ENCODE measurements around the gene PUS1. TPM values are rescaled to one million over a fixed set of nuclear protein-coding genes. Genes with fewer than 3 reads are reported as not detected.

PUS1 gene
- total RNA-seq, 1 donor from 2014 or later: 71.2 TPM

DNA sequence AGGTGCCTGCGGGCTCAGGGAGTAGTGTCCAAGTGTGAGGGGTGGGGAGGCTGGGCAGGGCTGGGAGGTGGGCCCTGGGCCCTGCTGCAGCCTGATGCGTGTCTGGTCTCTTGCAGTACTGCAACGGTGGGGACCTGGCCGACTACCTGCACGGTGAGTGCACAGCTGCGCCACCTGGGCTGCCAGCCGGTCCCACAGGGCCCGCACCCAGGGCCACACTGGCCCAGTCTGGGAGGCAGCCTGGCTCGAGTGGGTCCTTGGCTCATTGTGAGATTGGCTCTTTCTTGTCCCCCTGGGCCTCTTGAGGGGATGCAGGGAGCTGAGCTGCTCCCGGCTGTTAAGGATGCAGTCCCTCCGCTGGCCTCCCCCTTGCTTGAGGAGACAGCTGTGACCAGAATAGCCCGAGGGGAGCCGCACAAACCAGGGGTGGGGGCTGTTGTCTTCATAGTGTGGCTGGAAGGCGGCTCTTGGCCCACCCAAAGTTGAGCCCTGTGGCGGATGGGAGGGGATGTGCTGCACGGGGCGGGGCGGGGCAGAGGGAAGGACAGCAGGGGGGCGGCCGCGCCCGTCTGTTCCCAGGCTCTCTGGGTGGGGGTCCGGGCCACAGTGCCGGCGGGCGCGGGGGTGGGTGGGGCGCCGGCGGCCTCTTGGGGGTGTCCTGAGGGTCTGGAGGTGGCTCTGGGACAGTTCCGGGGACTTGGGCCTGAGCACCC is 21.5 kb upstream of the PUS1 start:
- H3K4me3 Mint-ChIP-seq (ENCODE audit: low read depth): no peak overlapping the region
- intact Hi-C loops (cut with micrococcal nuclease): no loop called here
- H3K9me3 Mint-ChIP-seq: no peaks in the 10 kb centered on the region
- no peaks in the 10 kb centered on the region for H3K4me1 Mint-ChIP-seq (ENCODE audit: low read depth)
- DNase-seq (ENCODE audit: low spot score): no peak
- no peak overlapping the region for H3K27ac Mint-ChIP-seq
- no peaks in the 10 kb centered on the region for H3K27me3 Mint-ChIP-seq (ENCODE audit: low read depth)
- H3K36me3 Mint-ChIP-seq (ENCODE audit: low read depth): peaks cover 3% of the 10 kb centered on the region

DNA sequence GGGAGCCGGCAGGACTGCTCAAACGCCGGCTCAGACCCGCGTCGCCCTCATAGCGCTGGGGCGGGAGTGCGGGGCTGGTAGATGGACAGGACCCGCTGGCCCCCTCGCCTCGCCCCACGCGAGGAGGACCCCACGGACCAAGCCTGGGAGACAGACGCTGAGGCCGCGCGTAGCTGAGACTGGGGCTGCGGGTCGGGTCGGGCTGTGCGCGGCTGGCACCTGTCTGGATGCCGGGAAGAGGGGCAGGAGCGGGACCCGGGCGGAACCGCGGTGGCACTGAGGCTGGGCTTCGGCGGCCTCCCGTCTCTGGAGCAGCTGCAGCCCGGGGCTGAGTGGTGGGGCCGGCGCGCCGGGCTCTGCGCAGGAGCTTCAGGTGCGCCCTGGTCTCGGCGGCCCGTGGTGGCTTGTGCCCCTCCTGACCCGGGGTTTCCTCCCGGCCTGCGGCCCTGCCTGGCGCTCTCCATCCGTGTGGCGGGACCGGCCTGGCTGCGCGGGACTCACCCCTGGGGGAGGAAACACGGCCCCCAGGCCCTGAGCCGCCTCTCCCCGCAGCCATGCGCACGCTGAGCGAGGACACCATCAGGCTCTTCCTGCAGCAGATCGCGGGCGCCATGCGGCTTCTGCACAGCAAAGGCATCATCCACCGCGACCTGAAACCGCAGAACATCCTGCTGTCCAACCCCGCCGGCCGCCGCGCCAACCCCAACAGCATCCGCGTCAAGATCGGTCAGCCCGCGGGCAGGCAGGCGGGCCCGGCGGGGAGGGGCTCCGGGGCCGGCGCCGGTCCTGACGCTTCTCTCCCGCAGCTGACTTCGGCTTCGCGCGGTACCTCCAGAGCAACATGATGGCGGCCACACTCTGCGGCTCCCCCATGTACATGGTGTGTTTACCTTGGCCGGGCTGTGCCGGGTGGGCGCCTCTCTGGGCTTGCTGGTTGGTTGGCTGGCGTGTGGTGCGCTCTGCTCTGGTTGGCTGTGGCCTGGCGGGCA is 20.7 kb upstream of the PUS1 start:
- intact Hi-C loops (cut with micrococcal nuclease): no loop called here
- Mint-ChIP-seq H3K27ac (no peak overlapping the region), H3K27me3 (ENCODE audit: low read depth) (no peaks in the 10 kb centered on the region)

DNA sequence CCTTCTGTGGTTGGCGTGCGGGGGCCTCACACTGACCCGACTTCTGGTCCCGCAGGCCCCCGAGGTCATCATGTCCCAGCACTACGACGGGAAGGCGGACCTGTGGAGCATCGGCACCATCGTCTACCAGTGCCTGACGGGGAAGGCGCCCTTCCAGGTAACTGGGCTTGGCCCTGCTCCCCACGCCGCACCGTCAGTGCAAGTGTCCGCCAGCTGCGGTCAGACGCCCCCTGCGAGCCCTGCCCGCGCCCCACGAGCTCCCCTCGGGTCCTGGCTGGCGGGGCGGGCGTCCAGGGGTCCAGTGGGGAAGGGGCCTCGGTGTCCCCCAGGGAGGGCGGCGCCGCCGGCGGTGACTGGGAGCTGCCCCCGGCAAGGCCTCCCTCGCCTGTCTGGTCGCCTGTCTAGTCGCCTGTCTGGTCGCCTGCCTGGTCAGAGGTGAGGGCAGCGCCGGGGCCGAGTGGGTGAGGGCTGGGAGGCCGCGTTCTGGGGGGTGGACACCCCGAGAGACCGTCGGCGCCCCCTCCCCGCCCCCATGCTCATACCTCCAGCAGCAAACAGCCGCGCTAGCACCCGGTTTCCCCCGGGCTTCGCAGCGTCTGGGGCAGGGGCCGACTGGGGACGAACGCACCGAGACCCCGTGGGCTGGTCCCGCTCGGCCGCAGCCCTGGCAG is 19.9 kb upstream of the PUS1 start:
- H3K4me3 Mint-ChIP-seq (ENCODE audit: low read depth): no peak overlapping the region
- no peaks in the 10 kb centered on the region for H3K27me3 Mint-ChIP-seq (ENCODE audit: low read depth)
- intact Hi-C loops (cut with micrococcal nuclease): no loop called here

More for the DNA sequence above, 20.7 kb upstream of the PUS1 start:
- Mint-ChIP-seq H3K9me3 (no peaks in the 10 kb centered on the region), H3K4me3 (ENCODE audit: low read depth) (no peak overlapping the region), H3K36me3 (ENCODE audit: low read depth) (peaks cover 3% of the 10 kb centered on the region), H3K4me1 (ENCODE audit: low read depth) (no peaks in the 10 kb centered on the region)
- DNase-seq (ENCODE audit: low spot score): no peak

DNA sequence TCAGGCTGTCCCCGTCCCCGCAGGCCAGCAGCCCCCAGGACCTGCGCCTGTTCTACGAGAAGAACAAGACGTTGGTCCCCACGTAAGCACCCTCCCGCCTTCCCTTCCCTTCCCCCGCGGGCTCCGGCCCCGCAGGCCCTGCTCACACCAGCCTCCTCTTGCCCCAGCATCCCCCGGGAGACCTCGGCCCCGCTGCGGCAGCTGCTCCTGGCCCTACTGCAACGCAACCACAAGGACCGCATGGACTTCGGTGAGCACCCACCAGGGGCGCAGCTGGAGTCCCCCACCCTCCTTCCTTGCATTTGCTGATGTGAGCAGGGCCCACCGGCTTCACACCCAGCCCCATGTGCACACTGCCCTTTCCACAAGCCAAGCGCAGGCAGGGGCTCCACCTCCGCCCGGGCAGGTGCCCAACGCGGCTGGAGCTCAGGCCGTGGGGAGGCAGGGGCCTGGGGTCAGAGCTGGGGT is 19.3 kb upstream of the PUS1 start:
- no peaks in the 10 kb centered on the region for H3K27me3 Mint-ChIP-seq (ENCODE audit: low read depth)
- H3K27ac Mint-ChIP-seq: no peak overlapping the region
- no peaks in the 10 kb centered on the region for H3K4me1 Mint-ChIP-seq (ENCODE audit: low read depth)
- DNase-seq (ENCODE audit: low spot score): no peak
- intact Hi-C loops (cut with micrococcal nuclease): no loop called here
- no peak overlapping the region for H3K4me3 Mint-ChIP-seq (ENCODE audit: low read depth)
- H3K9me3 Mint-ChIP-seq: no peaks in the 10 kb centered on the region
- H3K36me3 Mint-ChIP-seq (ENCODE audit: low read depth): peaks cover 3% of the 10 kb centered on the region

More for the DNA sequence above, 19.9 kb upstream of the PUS1 start:
- DNase-seq (ENCODE audit: low spot score): no peak
- Mint-ChIP-seq H3K36me3 (ENCODE audit: low read depth) (peaks cover 3% of the 10 kb centered on the region), H3K4me1 (ENCODE audit: low read depth) (no peaks in the 10 kb centered on the region), H3K27ac (no peak overlapping the region), H3K9me3 (no peaks in the 10 kb centered on the region)

DNA sequence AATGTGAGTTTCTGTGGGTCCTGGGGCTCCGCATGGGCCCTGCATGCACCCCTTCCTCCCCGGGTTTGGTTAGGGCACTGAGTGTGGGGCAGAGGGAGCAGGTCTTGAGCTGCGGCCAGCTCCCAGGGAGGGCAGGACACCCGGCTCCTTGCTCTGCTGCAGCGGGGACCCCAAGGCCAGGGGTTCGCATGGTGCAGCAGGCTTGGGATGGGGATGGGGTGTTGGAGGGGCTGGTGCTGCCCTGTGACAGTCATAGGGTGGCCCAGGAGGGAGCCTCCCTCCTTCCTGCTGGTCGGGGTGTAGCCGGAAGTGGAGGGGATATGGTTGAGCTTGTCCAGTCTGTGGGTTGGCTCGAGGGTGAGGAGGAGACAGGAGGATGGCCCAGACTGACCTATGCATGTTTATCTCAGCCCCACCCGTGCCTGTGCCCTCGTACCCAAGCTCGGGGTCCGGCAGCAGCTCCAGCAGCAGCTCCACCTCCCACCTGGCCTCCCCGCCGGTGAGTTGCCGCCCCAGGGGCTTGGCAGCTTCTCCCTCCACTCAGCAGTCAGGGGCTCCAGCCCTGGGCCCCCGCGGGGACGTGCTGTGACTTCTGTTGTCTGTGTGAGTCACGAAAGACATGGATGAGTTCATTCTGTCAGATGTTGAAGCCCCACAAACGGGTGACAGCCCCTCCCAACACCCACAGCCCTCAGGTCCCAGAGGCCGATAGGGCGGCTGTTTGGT is 18.6 kb upstream of the PUS1 start:
- intact Hi-C loops (cut with micrococcal nuclease): no loop called here
- Mint-ChIP-seq H3K36me3 (ENCODE audit: low read depth) (peaks cover 3% of the 10 kb centered on the region), H3K4me1 (ENCODE audit: low read depth) (no peaks in the 10 kb centered on the region), H3K9me3 (no peaks in the 10 kb centered on the region), H3K27me3 (ENCODE audit: low read depth) (no peaks in the 10 kb centered on the region), H3K27ac (no peak overlapping the region), H3K4me3 (ENCODE audit: low read depth) (no peak overlapping the region)
- no peak for DNase-seq (ENCODE audit: low spot score)

GRCh38 chr12:131911028-131911650 is 17.9 kb upstream of the PUS1 start:
- Mint-ChIP-seq H3K27ac (no peak overlapping the region), H3K27me3 (ENCODE audit: low read depth) (no peaks in the 10 kb centered on the region)

DNA sequence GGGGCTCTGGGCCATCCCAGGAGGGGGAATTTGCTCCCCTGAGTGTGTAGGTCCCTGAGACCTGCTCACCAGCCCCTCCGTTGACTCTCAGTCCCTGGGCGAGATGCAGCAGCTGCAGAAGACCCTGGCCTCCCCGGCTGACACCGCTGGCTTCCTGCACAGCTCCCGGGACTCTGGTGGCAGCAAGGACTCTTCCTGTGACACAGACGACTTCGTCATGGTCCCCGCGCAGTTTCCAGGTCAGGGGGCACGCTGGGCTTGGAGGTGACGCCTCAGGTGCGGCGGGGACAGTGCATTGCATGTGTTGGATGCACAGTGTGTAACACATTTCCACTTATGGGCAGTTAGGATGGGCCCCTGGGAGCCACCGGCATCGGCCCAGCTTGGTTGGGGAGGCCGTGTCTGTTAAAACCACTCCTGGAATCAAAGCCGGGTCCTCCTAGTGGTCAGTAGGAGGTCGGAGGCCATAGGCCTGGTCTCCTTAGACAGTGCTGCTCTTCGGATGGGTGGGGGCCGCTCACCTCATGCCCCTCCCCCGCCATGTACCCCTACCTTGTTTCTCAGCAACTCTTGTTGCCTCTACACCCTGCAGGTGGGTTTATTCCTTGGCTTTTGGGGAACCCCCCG is 17.1 kb upstream of the PUS1 start:
- Mint-ChIP-seq H3K9me3 (no peaks in the 10 kb centered on the region), H3K4me1 (ENCODE audit: low read depth) (no peaks in the 10 kb centered on the region), H3K27me3 (ENCODE audit: low read depth) (no peaks in the 10 kb centered on the region), H3K36me3 (ENCODE audit: low read depth) (peaks cover 3% of the 10 kb centered on the region), H3K27ac (no peak overlapping the region), H3K4me3 (ENCODE audit: low read depth) (no peak overlapping the region)
- no peak for DNase-seq (ENCODE audit: low spot score)
- intact Hi-C loops (cut with micrococcal nuclease): no loop called here

More at GRCh38 chr12:131911028-131911650, 17.9 kb upstream of the PUS1 start:
- no peak for DNase-seq (ENCODE audit: low spot score)
- Mint-ChIP-seq H3K4me3 (ENCODE audit: low read depth) (no peak overlapping the region), H3K4me1 (ENCODE audit: low read depth) (no peaks in the 10 kb centered on the region), H3K9me3 (no peaks in the 10 kb centered on the region), H3K36me3 (ENCODE audit: low read depth) (peaks cover 3% of the 10 kb centered on the region)
- intact Hi-C loops (cut with micrococcal nuclease): no loop called here

DNA sequence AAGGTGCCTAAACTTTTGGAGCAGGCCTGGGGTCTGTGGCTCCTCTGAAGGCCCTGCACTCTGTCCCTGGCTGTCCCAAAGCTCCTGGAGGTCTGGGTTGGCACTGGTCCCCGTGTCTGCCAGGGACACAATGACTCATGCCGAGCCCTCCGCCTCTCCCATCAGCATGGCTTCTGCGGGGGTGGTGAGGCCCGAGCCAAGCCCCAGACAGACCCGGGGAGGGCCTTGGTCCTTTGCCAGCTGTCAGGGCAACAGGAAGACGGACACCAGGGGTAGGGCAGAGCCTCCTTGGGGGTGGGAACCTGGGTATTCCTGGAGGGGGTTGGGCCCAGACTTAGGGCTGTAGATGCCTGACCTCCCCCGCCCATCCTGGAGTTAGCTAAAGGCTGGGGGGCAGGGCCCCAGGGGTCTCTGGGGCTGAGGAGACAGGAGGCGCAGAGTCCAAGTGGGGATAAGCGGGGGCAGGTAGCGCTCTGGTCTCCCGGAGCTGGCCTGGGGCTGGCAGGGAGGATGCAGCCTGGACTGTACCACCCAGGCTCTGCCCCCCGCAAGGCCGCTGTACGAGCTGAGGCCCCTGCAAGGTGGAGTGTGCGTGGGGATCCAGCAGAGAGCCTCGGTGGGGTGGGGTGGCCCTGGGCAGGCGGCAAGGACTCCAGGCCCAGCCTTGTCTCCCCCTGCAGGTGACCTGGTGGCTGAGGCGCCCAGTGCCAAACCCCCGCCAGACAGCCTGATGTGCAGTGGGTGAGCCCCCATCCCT is 16.4 kb upstream of the PUS1 start:
- no peak overlapping the region for H3K27ac Mint-ChIP-seq
- peaks cover 3% of the 10 kb centered on the region for H3K36me3 Mint-ChIP-seq (ENCODE audit: low read depth)
- no peaks in the 10 kb centered on the region for H3K4me1 Mint-ChIP-seq (ENCODE audit: low read depth)
- H3K9me3 Mint-ChIP-seq: no peaks in the 10 kb centered on the region
- H3K27me3 Mint-ChIP-seq (ENCODE audit: low read depth): no peaks in the 10 kb centered on the region
- no peak for DNase-seq (ENCODE audit: low spot score)
- H3K4me3 Mint-ChIP-seq (ENCODE audit: low read depth): no peak overlapping the region
- intact Hi-C loops (cut with micrococcal nuclease): no loop called here

- no peaks in the 10 kb centered on the region for H3K4me1 Mint-ChIP-seq (ENCODE audit: low read depth)
- H3K27ac Mint-ChIP-seq: no peak overlapping the region
- H3K4me3 Mint-ChIP-seq (ENCODE audit: low read depth): no peak overlapping the region
- no peaks in the 10 kb centered on the region for H3K9me3 Mint-ChIP-seq
- H3K27me3 Mint-ChIP-seq (ENCODE audit: low read depth): no peaks in the 10 kb centered on the region
- H3K36me3 Mint-ChIP-seq (ENCODE audit: low read depth): peaks cover 3% of the 10 kb centered on the region
- intact Hi-C loops (cut with micrococcal nuclease): no loop called here
- DNase-seq (ENCODE audit: low spot score): no peak
Measured at GRCh38 chr12:131913666-131914065, 15.4 kb upstream of the PUS1 start.

- Mint-ChIP-seq H3K4me3 (ENCODE audit: low read depth) (no peak overlapping the region), H3K27me3 (ENCODE audit: low read depth) (no peaks in the 10 kb centered on the region), H3K27ac (no peak overlapping the region), H3K4me1 (ENCODE audit: low read depth) (no peaks in the 10 kb centered on the region), H3K36me3 (ENCODE audit: low read depth) (no peaks in the 10 kb centered on the region), H3K9me3 (no peaks in the 10 kb centered on the region)
- no peak for DNase-seq (ENCODE audit: low spot score)
- intact Hi-C loops (cut with micrococcal nuclease): no loop called here
Measured at GRCh38 chr12:131914179-131914702, 14.8 kb upstream of the PUS1 start.
